Stimulated activated CD4-positive, alpha-beta T cell treated with anti-CD3 and anti-CD28 coated beads, Interleukin-15, amount 100 ng/mL, for 1 hour (primary cell): Measurements from ENCODE around the gene OTOP3.
"Not testable (repeated sequence)": the region's sequence is repeated elsewhere in the genome, so short reads cannot be mapped to it uniquely, and the experiment has no call there.

Experiments
- DNase-seq, 2 donors: peaks; one replicate each; pipeline ENCODE4 v3.0.0-alpha.2; 2020; ENCODE audit warnings: low read depth in 1 of 2, low spot score in 1 of 2

OTOP3 gene

GRCh38 chr17:74982663-74983313 is 47.1 kb downstream of the OTOP3 start:
- DNase-seq = not testable (repeated sequence)

- DNase-seq = no peak
Measured at GRCh38 chr17:74986206-74986576, 50.5 kb downstream of the OTOP3 start.

- peak; percentile 87 to 90 for DNase-seq
Measured at GRCh38 chr17:74987418-74987908, 51.8 kb downstream of the OTOP3 start, which contains the start of gene CDR2L. TSS of gene CDR2L (plus strand) at chr17:74987632. CDS start at chr17:74988044, 412 bp downstream.

- DNase-seq = no peak
Measured at GRCh38 chr17:74987909-74988711, 52.4 kb downstream of the OTOP3 start.

- no peak for DNase-seq
Measured at GRCh38 chr17:74990581-74991105, 54.9 kb downstream of the OTOP3 start.

- no peak for DNase-seq
Measured at GRCh38 chr17:74992223-74992622, 56.5 kb downstream of the OTOP3 start.

GRCh38 chr17:74994440-74994839 is 58.7 kb downstream of the OTOP3 start:
- DNase-seq = no peak

- no peak for DNase-seq
Measured at GRCh38 chr17:74995847-74996246, 60.1 kb downstream of the OTOP3 start.

GRCh38 chr17:74998783-74999182 is 63.1 kb downstream of the OTOP3 start:
- no peak for DNase-seq

GRCh38 chr17:74999523-74999922 is 63.8 kb downstream of the OTOP3 start:
- no peak for DNase-seq
